Measurements from ENCODE around the gene DHRS11.

The DHRS11 gene

DNA sequence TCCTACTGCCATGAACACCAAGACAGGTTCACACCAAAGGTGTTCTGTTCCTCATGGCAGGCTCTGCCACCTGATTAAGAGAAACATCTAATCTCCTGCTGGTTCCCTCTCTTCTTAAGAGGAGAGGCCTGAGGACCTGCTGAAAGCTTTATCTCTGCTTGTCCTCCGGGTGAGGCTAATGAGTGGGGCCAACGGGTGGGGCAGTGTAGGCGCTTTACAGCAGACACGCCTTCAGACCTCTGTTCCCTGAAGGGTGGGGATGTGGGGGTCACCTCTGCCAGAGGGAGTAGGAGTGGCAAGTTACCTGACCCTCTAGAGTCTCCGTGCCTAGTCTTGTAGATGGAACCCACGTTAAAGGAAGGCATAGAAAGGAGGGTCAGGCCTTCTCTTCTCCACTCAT, 5.5 kb downstream of the DHRS11 start:
- no peak overlapping the region for H3K27ac ChIP-seq (ENCODE audit: low read depth, low read length)
- H2BK5ac ChIP-seq (ENCODE audit: low read length) = no peak overlapping the region
- H2BK120ac ChIP-seq (ENCODE audit: low read depth, low read length) = no peak overlapping the region
- no peak overlapping the region for H3K23ac ChIP-seq (ENCODE audit: low read length)
- H3K4me3 ChIP-seq (ENCODE audit: low read length) = no peak overlapping the region
- H4K5ac ChIP-seq (ENCODE audit: low read length) = no peak overlapping the region
- no peak overlapping the region for H3K4me2 ChIP-seq (ENCODE audit: low read length)
- no peaks in the 10 kb centered on the region for H3K27me3 ChIP-seq (ENCODE audit: insufficient read depth, low read length, poor library complexity)
- H3K18ac ChIP-seq (ENCODE audit: low read length) = no peak overlapping the region
- peaks cover 6% of the 10 kb centered on the region for H3K4me1 ChIP-seq (ENCODE audit: control insufficient read depth, low read depth, low read length)
- no peak overlapping the region for H3K56ac ChIP-seq (ENCODE audit: low read length)
- no peak overlapping the region for H2BK15ac ChIP-seq (replicated peaks; ENCODE audit: low read depth)
- no CpG with 5 or more reads among the region's 6 CpGs for WGBS (ENCODE audit: extremely low coverage, insufficient coverage, low lambda C conversion rate)
- no peak for DNase-seq
- peaks cover 11% of the 10 kb centered on the region for H3K79me2 ChIP-seq (ENCODE audit: control insufficient read depth, insufficient read depth, low read length)
- no peak overlapping the region for H4K8ac ChIP-seq (ENCODE audit: low read depth, low read length)
- no peak overlapping the region for H3K9ac ChIP-seq (ENCODE audit: low read length)
- H3K79me1 ChIP-seq (ENCODE audit: low read length) = peaks cover 12% of the 10 kb centered on the region
- H3K36me3 ChIP-seq (ENCODE audit: control insufficient read depth, insufficient read depth, low read length) = peaks cover 2% of the 10 kb centered on the region
- H3K4ac ChIP-seq (ENCODE audit: low read depth, low read length) = no peak overlapping the region
- no peak overlapping the region for H2AK5ac ChIP-seq (ENCODE audit: low read length)

DNA sequence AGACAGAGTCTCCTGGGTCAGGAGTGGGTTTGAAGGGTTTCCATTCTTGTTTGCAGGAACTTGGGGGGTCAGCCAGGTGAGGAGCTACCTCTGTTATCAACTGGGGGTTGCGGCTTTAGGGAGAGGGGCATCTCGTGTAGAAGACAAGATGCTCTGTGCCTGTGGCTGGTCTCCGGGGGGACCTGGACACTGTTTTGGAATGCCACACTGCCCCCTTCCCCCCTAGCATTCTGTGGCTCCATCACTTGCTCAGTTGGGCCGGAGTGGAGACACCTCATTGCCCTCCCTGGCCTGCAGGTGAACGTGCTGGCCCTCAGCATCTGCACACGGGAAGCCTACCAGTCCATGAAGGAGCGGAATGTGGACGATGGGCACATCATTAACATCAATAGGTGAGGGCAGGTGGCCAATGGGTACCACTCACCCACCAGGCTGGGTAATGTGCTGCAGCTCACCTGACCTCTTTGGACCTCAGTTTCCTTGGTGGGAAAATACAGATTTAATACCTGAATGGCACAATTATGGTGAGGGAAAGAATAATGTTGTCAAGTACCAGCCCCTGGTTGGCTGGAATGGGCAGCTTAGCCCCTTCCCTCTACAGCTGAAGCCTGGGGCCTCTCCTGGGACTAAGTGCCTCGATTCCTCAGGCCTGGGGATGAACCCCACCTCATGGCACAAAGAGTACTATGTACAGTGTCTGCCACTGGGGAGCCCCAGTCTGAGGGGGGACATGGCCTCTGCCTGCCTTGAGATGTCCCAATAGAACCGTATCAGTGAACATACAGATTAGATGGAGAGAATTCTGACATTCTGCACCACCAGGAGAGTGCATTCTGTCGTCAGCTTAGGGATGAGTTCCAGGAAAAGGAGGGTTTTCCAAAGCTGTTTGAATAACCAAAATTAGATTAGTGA, 6.4 kb downstream of the DHRS11 start:
- peaks cover 10% of the 10 kb centered on the region for H3K79me2 ChIP-seq (ENCODE audit: control insufficient read depth, insufficient read depth, low read length)
- no peak overlapping the region for H3K56ac ChIP-seq (ENCODE audit: low read length)
- H3K4ac ChIP-seq (ENCODE audit: low read depth, low read length) = no peak overlapping the region
- no peak overlapping the region for H3K18ac ChIP-seq (ENCODE audit: low read length)
- no peak overlapping the region for H3K23ac ChIP-seq (ENCODE audit: low read length)
- no peak overlapping the region for H4K5ac ChIP-seq (ENCODE audit: low read length)
- WGBS (ENCODE audit: extremely low coverage, insufficient coverage, low lambda C conversion rate) = no CpG with 5 or more reads among the region's 11 CpGs
- no peak overlapping the region for H3K9ac ChIP-seq (ENCODE audit: low read length)
- H3K4me1 ChIP-seq (ENCODE audit: control insufficient read depth, low read depth, low read length) = peaks cover 6% of the 10 kb centered on the region
- no peak for DNase-seq
- no peak overlapping the region for H2AK5ac ChIP-seq (ENCODE audit: low read length)
- peaks cover 15% of the 10 kb centered on the region for H3K79me1 ChIP-seq (ENCODE audit: low read length)
- H3K36me3 ChIP-seq (ENCODE audit: control insufficient read depth, insufficient read depth, low read length) = peaks cover 2% of the 10 kb centered on the region
- no peaks in the 10 kb centered on the region for H3K27me3 ChIP-seq (ENCODE audit: insufficient read depth, low read length, poor library complexity)
- no peak overlapping the region for H2BK15ac ChIP-seq (replicated peaks; ENCODE audit: low read depth)
- H2BK5ac ChIP-seq (ENCODE audit: low read length) = no peak overlapping the region
- no peak overlapping the region for H3K27ac ChIP-seq (ENCODE audit: low read depth, low read length)
- no peak overlapping the region for H3K4me3 ChIP-seq (ENCODE audit: low read length)
- H3K4me2 ChIP-seq (ENCODE audit: low read length) = no peak overlapping the region
- no peak overlapping the region for H4K8ac ChIP-seq (ENCODE audit: low read depth, low read length)
- H2BK120ac ChIP-seq (ENCODE audit: low read depth, low read length) = no peak overlapping the region

DNA sequence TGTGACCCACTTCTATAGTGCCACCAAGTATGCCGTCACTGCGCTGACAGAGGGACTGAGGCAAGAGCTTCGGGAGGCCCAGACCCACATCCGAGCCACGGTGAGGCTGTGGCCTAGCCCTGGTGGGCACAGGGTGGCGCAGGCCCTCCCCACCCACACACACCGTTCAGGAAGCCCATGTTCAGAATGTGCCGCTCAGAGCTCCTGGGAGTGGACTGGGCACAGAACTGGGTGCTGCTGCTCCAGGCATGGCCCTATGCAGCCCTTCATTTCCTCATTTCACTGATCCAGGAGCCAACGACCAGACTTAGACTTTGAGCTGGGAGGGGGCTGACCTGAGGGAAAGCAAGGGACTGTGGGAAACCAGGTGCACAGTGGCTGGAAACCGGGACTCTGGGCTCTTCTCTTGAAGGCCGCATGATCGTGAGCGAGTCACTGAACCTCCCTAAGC, 7.3 kb downstream of the DHRS11 start:
- Histone ChIP-seq H3K4ac (ENCODE audit: low read depth, low read length) (no peak overlapping the region), H2BK5ac (ENCODE audit: low read length) (no peak overlapping the region), H3K18ac (ENCODE audit: low read length) (no peak overlapping the region), H4K8ac (ENCODE audit: low read depth, low read length) (no peak overlapping the region), H3K36me3 (ENCODE audit: control insufficient read depth, insufficient read depth, low read length) (peaks cover 2% of the 10 kb centered on the region), H3K27me3 (ENCODE audit: insufficient read depth, low read length, poor library complexity) (no peaks in the 10 kb centered on the region), H2AK5ac (ENCODE audit: low read length) (no peak overlapping the region), H3K79me2 (ENCODE audit: control insufficient read depth, insufficient read depth, low read length) (peaks cover 6% of the 10 kb centered on the region), H3K4me1 (ENCODE audit: control insufficient read depth, low read depth, low read length) (peaks cover 4% of the 10 kb centered on the region), H3K9ac (ENCODE audit: low read length) (no peak overlapping the region), H3K4me3 (ENCODE audit: low read length) (no peak overlapping the region), H3K79me1 (ENCODE audit: low read length) (peaks cover 10% of the 10 kb centered on the region), H2BK15ac (replicated peaks; ENCODE audit: low read depth) (no peak overlapping the region), H4K5ac (ENCODE audit: low read length) (no peak overlapping the region), H3K4me2 (ENCODE audit: low read length) (no peak overlapping the region), H3K27ac (ENCODE audit: low read depth, low read length) (no peak overlapping the region), H2BK120ac (ENCODE audit: low read depth, low read length) (no peak overlapping the region), H3K56ac (ENCODE audit: low read length) (no peak overlapping the region), H3K23ac (ENCODE audit: low read length) (no peak overlapping the region)
- no peak for DNase-seq
- WGBS (ENCODE audit: extremely low coverage, insufficient coverage, low lambda C conversion rate) = no CpG with 5 or more reads among the region's 13 CpGs

DNA sequence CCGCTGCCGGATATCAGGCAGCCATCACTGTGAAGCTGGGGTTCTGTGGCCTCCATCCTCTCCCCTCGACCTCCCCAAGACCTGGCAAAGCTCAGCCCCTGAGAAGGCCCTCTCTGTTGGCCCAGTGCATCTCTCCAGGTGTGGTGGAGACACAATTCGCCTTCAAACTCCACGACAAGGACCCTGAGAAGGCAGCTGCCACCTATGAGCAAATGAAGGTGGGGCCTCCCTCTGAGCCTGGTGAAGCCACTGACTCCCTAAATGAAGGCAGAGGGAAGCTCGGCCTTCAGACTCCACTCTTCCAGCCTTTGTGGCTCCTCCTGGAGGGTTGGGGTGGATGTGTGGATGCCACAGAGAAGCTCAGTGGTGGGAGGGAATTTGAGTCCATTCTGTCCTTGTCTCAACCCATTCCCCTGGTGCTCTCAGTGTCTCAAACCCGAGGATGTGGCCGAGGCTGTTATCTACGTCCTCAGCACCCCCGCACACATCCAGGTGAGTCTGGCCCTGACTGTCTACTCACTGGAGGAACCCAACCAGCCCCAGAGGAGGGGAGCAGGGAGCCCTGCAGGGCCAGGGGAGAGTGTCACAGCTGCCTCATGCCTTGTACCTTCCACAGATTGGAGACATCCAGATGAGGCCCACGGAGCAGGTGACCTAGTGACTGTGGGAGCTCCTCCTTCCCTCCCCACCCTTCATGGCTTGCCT, 8.0 kb downstream of the DHRS11 start:
- no peak overlapping the region for H3K27ac ChIP-seq (ENCODE audit: low read depth, low read length)
- no peak overlapping the region for H4K5ac ChIP-seq (ENCODE audit: low read length)
- no CpG with 5 or more reads among the region's 11 CpGs for WGBS (ENCODE audit: extremely low coverage, insufficient coverage, low lambda C conversion rate)
- no peak overlapping the region for H2BK15ac ChIP-seq (replicated peaks; ENCODE audit: low read depth)
- H3K23ac ChIP-seq (ENCODE audit: low read length) = no peak overlapping the region
- H3K4ac ChIP-seq (ENCODE audit: low read depth, low read length) = no peak overlapping the region
- H3K4me3 ChIP-seq (ENCODE audit: low read length) = no peak overlapping the region
- H3K36me3 ChIP-seq (ENCODE audit: control insufficient read depth, insufficient read depth, low read length) = peaks cover 2% of the 10 kb centered on the region
- H3K9ac ChIP-seq (ENCODE audit: low read length) = no peak overlapping the region
- no peak overlapping the region for H2BK120ac ChIP-seq (ENCODE audit: low read depth, low read length)
- no peak overlapping the region for H3K18ac ChIP-seq (ENCODE audit: low read length)
- H3K56ac ChIP-seq (ENCODE audit: low read length) = peak overlapping the region; percentile 34
- no peak overlapping the region for H2BK5ac ChIP-seq (ENCODE audit: low read length)
- H4K8ac ChIP-seq (ENCODE audit: low read depth, low read length) = no peak overlapping the region
- no peak overlapping the region for H3K4me2 ChIP-seq (ENCODE audit: low read length)
- H3K27me3 ChIP-seq (ENCODE audit: insufficient read depth, low read length, poor library complexity) = no peaks in the 10 kb centered on the region
- H3K79me2 ChIP-seq (ENCODE audit: control insufficient read depth, insufficient read depth, low read length) = peaks cover 8% of the 10 kb centered on the region
- peaks cover 7% of the 10 kb centered on the region for H3K4me1 ChIP-seq (ENCODE audit: control insufficient read depth, low read depth, low read length)
- DNase-seq = no peak
- no peak overlapping the region for H2AK5ac ChIP-seq (ENCODE audit: low read length)
- peaks cover 14% of the 10 kb centered on the region for H3K79me1 ChIP-seq (ENCODE audit: low read length)

GRCh38 chr17:36600465-36600864, 8.8 kb downstream of the DHRS11 start:
- H4K5ac ChIP-seq (ENCODE audit: low read length) = no peak overlapping the region
- no peak overlapping the region for H3K4me2 ChIP-seq (ENCODE audit: low read length)
- peaks cover 2% of the 10 kb centered on the region for H3K36me3 ChIP-seq (ENCODE audit: control insufficient read depth, insufficient read depth, low read length)
- H3K79me2 ChIP-seq (ENCODE audit: control insufficient read depth, insufficient read depth, low read length) = peaks cover 8% of the 10 kb centered on the region
- H3K79me1 ChIP-seq (ENCODE audit: low read length) = peaks cover 15% of the 10 kb centered on the region
- no peak for DNase-seq
- no peak overlapping the region for H2AK5ac ChIP-seq (ENCODE audit: low read length)
- peaks cover 7% of the 10 kb centered on the region for H3K4me1 ChIP-seq (ENCODE audit: control insufficient read depth, low read depth, low read length)
- H2BK15ac ChIP-seq (replicated peaks; ENCODE audit: low read depth) = no peak overlapping the region
- H4K8ac ChIP-seq (ENCODE audit: low read depth, low read length) = no peak overlapping the region
- peak overlapping the region; percentile 83 for H3K9ac ChIP-seq (ENCODE audit: low read length)
- peak overlapping the region; percentile 81 for H3K27ac ChIP-seq (ENCODE audit: low read depth, low read length)
- peak overlapping the region; percentile 86 for H3K56ac ChIP-seq (ENCODE audit: low read length)
- H3K18ac ChIP-seq (ENCODE audit: low read length) = no peak overlapping the region
- H3K4me3 ChIP-seq (ENCODE audit: low read length) = no peak overlapping the region
- H2BK5ac ChIP-seq (ENCODE audit: low read length) = no peak overlapping the region
- no peaks in the 10 kb centered on the region for H3K27me3 ChIP-seq (ENCODE audit: insufficient read depth, low read length, poor library complexity)
- no peak overlapping the region for H2BK120ac ChIP-seq (ENCODE audit: low read depth, low read length)
- no CpG with 5 or more reads among the region's 3 CpGs for WGBS (ENCODE audit: extremely low coverage, insufficient coverage, low lambda C conversion rate)
- no peak overlapping the region for H3K4ac ChIP-seq (ENCODE audit: low read depth, low read length)
- H3K23ac ChIP-seq (ENCODE audit: low read length) = no peak overlapping the region
